Amniotic epithelial cell (primary cell): Measurements from ENCODE around the gene PIGH.

ENCODE experiments used
- DNase-seq: peaks from one replicate; pipeline ENCODE4 v3.0.0-alpha.2; 2010; ENCODE audit warnings: low read depth

Gene PIGH

DNA sequence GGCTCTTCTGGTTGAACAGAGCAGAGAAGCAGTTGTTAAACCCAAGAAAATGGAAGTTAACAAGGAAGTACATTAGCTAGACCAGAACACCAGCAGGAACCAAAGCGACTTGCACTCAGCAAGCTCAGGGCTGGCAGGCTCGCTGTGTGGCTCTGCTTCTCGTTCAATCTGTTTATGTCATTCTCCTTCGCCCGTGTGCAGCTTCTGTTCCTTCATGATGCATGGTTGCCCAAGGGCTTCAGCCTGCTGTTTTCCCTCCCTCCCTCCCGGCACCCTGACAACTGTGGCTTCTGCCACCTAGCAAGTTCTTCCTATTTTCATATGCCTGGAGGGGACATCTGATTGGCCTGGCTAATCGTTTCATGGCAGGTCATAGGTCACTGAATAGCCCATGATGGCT is 25.3 kb downstream of the PIGH start:
- DNase-seq = no peak

- DNase-seq = no peak
These were observed 25.9 kb downstream of the PIGH start for GRCh38 chr14:67574156-67574555.

DNA sequence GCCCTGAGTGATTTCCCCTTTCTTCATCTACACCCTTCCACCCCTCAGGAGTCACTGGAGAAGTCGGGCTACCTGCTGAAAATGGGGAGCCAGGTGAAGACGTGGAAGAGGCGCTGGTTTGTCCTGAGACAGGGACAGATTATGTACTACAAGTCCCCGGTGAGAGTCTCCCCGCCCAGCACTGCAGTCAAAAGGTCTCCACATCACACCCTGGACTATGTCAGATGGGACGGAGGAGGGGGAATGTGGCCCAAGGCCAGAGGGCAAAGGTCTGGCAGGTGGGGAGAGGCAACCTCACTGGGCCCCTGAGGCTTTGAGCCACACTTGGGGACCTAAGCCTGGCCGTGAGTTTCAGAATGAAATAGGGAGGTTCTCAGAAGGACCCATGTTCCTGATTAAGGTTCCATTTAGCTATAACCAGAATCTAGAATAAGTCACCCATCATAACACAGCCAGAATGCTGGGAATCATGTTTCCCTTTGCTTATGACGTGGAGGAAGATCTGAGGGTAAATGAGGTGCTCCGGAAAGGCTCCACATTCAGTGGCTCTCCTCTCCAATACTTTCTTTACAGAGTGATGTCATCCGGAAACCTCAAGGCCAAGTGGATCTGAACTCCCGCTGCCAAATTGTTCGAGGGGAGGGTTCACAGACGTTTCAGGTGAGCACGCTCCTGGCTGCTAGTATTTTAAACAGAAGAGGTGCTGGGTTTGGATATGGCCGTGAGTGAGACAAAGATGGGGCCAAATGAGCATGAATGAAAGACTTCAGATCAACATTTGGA is 26.6 kb downstream of the PIGH start:
- no peak for DNase-seq

- DNase-seq = no peak
These were observed 27.5 kb downstream of the PIGH start for GRCh38 chr14:67572608-67573007.

- no peak for DNase-seq
These were observed 28.1 kb downstream of the PIGH start for GRCh38 chr14:67571991-67572323.

DNA sequence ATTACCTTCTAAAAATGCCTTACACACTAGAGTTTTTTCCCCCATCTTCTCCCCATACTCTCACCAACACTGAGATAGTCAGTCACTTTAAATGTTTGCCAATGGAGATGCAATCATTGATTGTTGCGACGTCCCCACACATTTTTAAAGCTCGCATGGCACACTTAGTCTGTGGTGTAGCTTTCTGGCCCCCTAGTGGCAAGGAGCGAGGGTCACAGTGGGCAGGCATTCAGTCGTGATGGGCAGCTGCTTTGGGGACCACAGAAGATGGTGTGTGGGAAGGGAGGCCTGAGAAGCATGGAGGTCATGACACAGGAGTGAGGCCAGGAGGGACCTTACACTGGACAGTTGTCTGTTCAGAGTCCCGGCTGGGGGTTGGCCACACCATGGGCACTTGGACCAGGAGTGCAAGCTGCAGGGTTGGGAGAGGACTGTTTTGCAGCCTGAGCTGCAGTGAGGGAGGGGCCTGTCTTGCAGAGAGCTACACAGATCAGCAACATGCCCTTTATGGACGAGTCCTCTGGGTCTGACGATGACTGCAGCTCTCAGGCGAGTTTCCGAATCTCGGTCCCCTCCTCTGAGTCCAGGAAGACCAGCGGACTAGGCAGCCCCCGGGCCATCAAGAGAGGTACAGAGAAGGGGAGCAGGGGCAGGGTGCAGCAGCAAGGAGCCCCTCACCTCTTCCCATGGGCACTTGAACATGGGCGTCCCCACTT is 28.6 kb downstream of the PIGH start:
- DNase-seq = peak; percentile 39

- no peak for DNase-seq
These were observed 29.6 kb downstream of the PIGH start for GRCh38 chr14:67570453-67570852.

DNA sequence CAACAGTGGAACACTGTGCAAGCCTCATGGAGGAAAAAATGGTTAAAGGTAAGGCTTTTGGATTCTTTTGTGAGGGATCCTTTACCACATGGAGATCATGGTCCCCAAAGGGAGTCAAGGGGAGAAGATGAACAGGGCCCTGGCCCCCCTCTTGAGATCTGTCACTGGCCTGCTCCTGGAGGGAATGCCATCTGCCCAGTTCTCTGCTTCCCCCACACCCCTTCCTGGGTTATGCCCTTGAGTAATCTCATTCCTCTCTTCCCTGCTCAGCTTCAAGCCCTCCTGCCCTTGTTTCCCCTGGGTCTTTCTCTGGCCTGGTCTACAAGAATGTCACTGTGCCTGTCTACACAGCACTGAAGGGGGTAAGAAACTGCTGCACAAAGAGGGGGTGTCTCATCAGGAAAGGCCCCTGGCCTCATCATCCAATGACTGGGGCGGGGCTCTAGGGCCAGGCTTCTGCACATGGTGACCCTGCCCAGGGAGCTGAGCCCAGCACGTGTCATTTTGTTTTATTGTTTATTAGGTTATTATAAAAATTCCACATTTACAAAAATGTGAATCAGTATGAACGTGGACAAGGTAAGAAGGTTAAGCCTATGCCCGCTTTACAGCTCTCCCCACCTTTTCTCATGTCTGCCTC is 30.3 kb downstream of the PIGH start:
- no peak for DNase-seq

- no peak for DNase-seq
These were observed 30.9 kb downstream of the PIGH start for GRCh38 chr14:67569011-67569650.

GRCh38 chr14:67567654-67568053 is 32.4 kb downstream of the PIGH start:
- DNase-seq = peak; percentile 21

DNA sequence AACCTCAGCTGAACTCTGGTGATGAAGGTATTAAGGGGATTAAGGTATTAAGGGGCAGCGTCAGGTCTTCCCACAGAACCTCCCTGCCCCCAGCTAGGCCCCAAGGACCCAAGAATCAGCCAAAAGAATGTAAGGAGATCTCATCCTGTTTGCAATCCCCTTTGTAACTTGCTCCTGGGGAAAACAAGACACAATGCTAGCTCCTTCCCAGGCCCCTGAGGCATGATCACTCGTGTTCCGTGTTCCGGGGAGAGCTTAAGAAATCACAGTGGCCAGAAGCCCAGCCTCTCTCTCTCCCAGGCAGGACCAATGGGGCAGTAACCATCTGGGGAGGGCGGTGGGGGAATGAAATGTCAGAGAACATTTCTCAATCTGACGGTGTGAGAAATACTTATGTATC is 33.2 kb downstream of the PIGH start:
- DNase-seq = peak; percentile 93

- DNase-seq = no peak
These were observed 35.8 kb downstream of the PIGH start for GRCh38 chr14:67564236-67564635.

DNA sequence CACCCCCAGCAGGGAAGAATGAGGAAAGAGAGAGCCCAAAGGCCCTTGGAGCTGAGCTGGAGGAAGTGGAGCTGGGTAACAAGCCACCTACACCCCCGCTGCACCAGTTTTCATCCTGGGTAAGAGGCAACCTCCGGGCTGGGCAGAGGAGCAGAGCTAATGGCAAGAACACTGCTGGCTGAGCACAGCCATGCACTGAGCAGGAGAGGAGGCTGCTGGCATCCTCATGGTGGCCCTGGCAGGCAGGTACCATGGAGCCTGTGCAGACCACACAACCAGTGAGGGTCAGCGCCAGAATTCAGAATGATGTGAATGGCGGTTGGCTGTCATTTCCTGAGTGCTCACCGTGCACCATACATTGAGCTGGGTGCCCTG is 37.3 kb downstream of the PIGH start:
- DNase-seq = no peak

DNA sequence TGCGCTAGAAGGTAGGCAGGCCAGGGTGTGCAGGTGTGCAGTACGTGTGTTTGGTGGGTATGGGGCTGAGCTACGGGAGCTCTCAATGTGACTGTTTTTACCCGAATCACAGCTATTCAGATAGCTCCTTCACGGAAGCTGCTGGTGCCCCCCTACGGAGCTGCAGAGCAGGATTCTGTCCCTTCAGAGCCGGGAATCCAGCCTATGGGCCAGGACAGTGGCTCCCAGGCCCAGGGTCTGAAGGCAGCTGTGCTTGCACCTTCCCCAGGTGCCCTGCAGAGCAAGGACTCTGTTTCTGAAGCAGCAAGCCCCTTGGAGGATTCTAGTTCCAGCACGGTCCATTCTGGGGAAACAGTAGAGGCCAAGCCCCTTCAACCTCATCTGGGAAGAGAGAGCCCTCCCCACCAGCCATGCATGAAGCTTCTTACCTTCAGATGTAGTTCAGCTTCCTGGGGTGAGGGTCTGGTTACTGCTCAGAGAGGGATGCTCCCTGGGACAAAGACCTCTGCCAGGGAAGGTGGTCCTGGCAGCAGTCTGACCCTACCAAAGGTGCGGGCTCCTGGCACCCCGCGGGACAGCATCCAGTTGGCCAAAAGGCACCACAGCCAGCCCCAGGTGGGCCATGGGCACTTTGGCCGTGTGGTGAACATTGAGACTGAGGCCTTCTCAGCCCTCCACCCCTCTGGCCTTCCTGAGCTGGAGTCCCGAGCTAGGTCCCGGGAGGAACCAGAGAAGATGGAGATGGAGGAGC is 37.9 kb downstream of the PIGH start:
- no peak for DNase-seq

- no peak for DNase-seq
These were observed 40.4 kb downstream of the PIGH start for GRCh38 chr14:67559639-67560038.

- no peak for DNase-seq
These were observed 42.4 kb downstream of the PIGH start for GRCh38 chr14:67557656-67558055.

- DNase-seq = peak; percentile 53
These were observed 43.0 kb downstream of the PIGH start for GRCh38 chr14:67557118-67557517.

DNA sequence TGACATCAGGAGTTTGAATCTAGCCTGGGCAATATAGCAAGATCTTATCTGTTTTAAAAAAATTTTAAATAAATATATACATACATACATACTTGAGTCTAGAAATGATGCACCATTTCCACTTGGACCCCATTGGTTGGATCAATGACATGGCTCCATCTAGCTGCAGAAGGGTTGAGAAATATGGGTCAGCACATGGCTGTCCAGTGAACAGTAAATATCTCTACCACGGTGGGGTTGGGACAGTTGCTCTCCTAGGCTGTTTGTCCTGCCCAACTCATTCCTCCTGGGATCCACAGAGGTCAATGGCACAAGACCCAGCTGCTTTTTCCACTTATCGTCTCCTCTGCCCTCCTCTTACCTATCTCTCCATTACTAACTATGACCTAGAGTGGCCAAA is 43.4 kb downstream of the PIGH start:
- DNase-seq = no peak

DNA sequence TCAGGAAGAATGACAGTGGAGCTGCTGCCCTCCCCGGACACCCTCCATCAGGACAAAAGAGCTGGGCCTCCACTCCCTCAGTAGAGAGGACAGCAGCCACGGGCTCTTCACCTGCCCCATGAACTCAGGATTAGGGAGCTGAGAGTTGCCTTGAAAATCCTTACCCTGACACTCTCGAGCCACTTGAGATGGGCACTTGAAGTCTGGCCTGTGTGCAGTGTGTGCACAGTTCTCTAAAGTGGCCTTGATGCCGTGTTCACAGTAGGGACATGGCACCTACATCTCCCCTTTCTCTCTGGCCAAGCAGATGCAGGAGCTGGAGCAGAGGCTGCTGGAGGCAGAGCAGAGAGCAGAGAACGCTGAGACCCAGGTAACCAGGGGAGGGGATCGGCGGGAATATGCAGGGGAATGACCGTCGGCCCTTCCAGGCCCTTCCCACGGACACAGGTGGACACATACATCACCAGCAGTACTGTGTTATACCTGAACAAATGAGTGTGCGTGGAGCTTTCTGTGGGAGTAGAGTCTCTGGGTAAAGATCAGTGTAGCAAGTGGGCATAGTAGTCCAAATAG is 44.5 kb downstream of the PIGH start:
- DNase-seq = no peak

GRCh38 chr14:67554341-67554740 is 45.7 kb downstream of the PIGH start:
- DNase-seq = no peak

DNA sequence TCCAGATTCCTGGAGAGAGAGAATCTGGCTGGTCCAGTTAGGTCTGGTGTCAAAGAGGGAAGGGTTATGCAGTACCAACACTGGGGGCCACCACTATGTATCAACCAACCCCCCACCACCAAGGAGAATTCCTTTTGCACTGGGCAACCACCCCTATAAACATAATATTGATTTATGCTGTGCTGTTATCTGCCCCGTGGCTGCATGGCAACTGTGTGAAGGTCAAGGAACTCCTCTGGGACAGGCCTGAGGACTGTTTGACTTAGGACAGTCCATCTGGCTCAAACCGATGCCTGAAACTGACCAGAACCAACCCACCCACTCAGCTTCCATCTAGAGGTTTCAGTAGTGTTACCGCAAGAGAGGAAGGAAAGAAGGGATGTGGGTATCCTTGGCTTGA is 46.5 kb downstream of the PIGH start:
- DNase-seq = no peak

DNA sequence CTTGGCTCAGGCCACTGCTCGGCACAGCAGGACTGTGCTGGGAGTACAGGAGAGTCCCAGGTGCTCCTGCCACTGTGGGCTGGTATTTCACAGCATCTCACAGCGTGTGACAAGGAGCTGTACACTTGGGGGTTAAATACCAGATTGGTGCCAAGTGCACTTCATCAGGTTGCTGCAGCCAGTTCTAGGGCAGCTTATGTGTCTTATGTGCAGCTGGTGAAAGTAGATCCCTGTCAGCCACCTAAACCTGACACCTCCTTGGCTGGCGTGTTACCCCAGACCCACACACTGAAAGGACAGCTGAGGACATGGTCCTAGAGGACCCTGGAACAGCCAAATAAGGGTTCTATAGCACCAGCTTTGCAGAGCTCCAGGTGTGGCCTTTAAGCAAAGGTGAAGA is 48.1 kb downstream of the PIGH start:
- no peak for DNase-seq
